T-helper 9 cell (primary cell): ENCODE results near the gene CLEC2B.
A peak's percentile ranks its signal among the peaks of the same experiment; 100 is the strongest.

Source experiments
- DNase-seq: peaks from one replicate; pipeline ENCODE4 v3.0.0-alpha.2; 2020

Gene CLEC2B

GRCh38 chr12:9868311-9868801 lies 798 bp downstream of the CLEC2B start:
- no peak for DNase-seq

- DNase-seq: no peak
Observed at GRCh38 chr12:9867531-9867930, 1.6 kb downstream of the CLEC2B start.

- DNase-seq: no peak
Observed at GRCh38 chr12:9866860-9867269, 2.3 kb downstream of the CLEC2B start.

GRCh38 chr12:9864913-9865675 lies 4.1 kb downstream of the CLEC2B start:
- no peak for DNase-seq

- DNase-seq: no peak
Observed at GRCh38 chr12:9858135-9858534, 11.0 kb downstream of the CLEC2B start.

GRCh38 chr12:9856894-9857293 lies 12.3 kb downstream of the CLEC2B start:
- DNase-seq: no peak

GRCh38 chr12:9856151-9856550 lies 13.0 kb downstream of the CLEC2B start:
- DNase-seq: no peak

GRCh38 chr12:9851927-9852326 lies 17.2 kb downstream of the CLEC2B start:
- DNase-seq: no peak

GRCh38 chr12:9851050-9851449 lies 18.1 kb downstream of the CLEC2B start:
- DNase-seq: no peak

- DNase-seq: no peak
Observed at GRCh38 chr12:9848899-9849298, 20.3 kb downstream of the CLEC2B start.

- DNase-seq: no peak
Observed at GRCh38 chr12:9843407-9843806, 25.7 kb downstream of the CLEC2B start.

GRCh38 chr12:9831720-9832119 lies 37.4 kb downstream of the CLEC2B start:
- no peak for DNase-seq

- DNase-seq: no peak
Observed at GRCh38 chr12:9829982-9830381, 39.2 kb downstream of the CLEC2B start.

GRCh38 chr12:9829483-9829882 lies 39.7 kb downstream of the CLEC2B start:
- DNase-seq: no peak

- no peak for DNase-seq
Observed at GRCh38 chr12:9827209-9827888, 41.8 kb downstream of the CLEC2B start, which contains the start of gene KLRF1. TSS of gene KLRF1 (plus strand) at chr12:9827481. CDS start at chr12:9827545, 64 bp downstream.

GRCh38 chr12:9820281-9820930 lies 48.7 kb downstream of the CLEC2B start:
- no peak for DNase-seq

- DNase-seq: peak; percentile 87
Observed at GRCh38 chr12:9813821-9814798, 55.0 kb downstream of the CLEC2B start.

- DNase-seq: no peak
Observed at GRCh38 chr12:9811621-9812020, 57.5 kb downstream of the CLEC2B start.

GRCh38 chr12:9810671-9811070 lies 58.5 kb downstream of the CLEC2B start:
- DNase-seq: no peak

GRCh38 chr12:9809866-9810265 lies 59.3 kb downstream of the CLEC2B start:
- no peak for DNase-seq

- no peak for DNase-seq
Observed at GRCh38 chr12:9809338-9809737, 59.8 kb downstream of the CLEC2B start.

- no peak for DNase-seq
Observed at GRCh38 chr12:9808504-9808903, 60.6 kb downstream of the CLEC2B start.
